Thymus (tissue), 11 donors: ENCODE measurements around the gene DDAH2. TPM values are rescaled to one million over a fixed set of nuclear protein-coding genes. Genes with fewer than 3 reads are reported as not detected.

ENCODE experiments used
- DNase-seq, 9 donors: peaks; one replicate each; pipeline ENCODE4 v3.0.0-alpha.2; 2013; ENCODE audit warnings: low spot score in 9 of 9, low read depth in 6 of 9, missing footprints in 1 of 9
- H3K27ac ChIP-seq, 2 donors: one replicate each; pipeline ENCODE4 v1.5.1; 2013; ENCODE audit warnings: control low read depth in 1 of 2, low read depth in 1 of 2, low read length in 1 of 2, mild to moderate bottlenecking in 1 of 2, moderate library complexity in 1 of 2
- H3K27me3 ChIP-seq, 2 donors: one replicate each; pipeline ENCODE4 v1.5.1; 2013; ENCODE audit warnings: low read length in 1 of 2; ENCODE audit not compliant: control insufficient read depth in 2 of 2, insufficient read depth in 1 of 2
- H3K36me3 ChIP-seq, 2 donors: one replicate each; pipeline ENCODE4 v1.5.1; 2013; ENCODE audit warnings: low read length in 1 of 2, mild to moderate bottlenecking in 1 of 2, moderate library complexity in 1 of 2; ENCODE audit not compliant: control insufficient read depth in 2 of 2, insufficient read depth in 2 of 2
- H3K4me1 ChIP-seq, 2 donors: one replicate each; pipeline ENCODE4 v1.5.1; 2013; ENCODE audit warnings: low read length in 2 of 2; ENCODE audit not compliant: control insufficient read depth in 2 of 2, insufficient read depth in 2 of 2
- H3K4me3 ChIP-seq, 2 donors: one replicate each; pipeline ENCODE4 v1.5.1; 2013; ENCODE audit warnings: low read length in 2 of 2, control low read depth in 1 of 2, mild to moderate bottlenecking in 1 of 2
- H3K9me3 ChIP-seq, 2 donors: one replicate each; pipeline ENCODE4 v1.5.1; 2013; ENCODE audit warnings: low read length in 1 of 2, mild to moderate bottlenecking in 1 of 2; ENCODE audit not compliant: control insufficient read depth in 2 of 2, insufficient read depth in 1 of 2
- WGBS: extraction: QIAGEN DNeasy Blood & Tissue Kit; methylation state at CpG from one replicate; pipeline ENCODE4 v1.1.7; 2013; 5-methylcytosine and 5-hydroxymethylcytosine counted together
- polyA plus RNA-seq: library from polyadenylated mRNA; stranded (reverse); fragments of 200-250 nt; gene quantifications from one replicate; pipeline ENCODE4 v1.2.3, GENCODE V29; 2013
- total RNA-seq: library from RNA; stranded (reverse); fragments of 120-200 nt; gene quantifications from one replicate; pipeline ENCODE4 v1.2.4, GENCODE V29; 2013
- donor health status: healthy.

The DDAH2 gene
- total and polyA plus RNA-seq, 2 donors, result 49.6 to 105 TPM

GRCh38 chr6:31691564-31692108 is 37.5 kb downstream of the DDAH2 start:
- H3K27me3 ChIP-seq, result no peaks in the 10 kb centered on the region
- no peaks in the 10 kb centered on the region for H3K4me1 ChIP-seq
- 99% methylated on average over 12 of the region's 12 CpGs for WGBS
- no peak overlapping the region for H3K27ac ChIP-seq
- no peak for DNase-seq
- peaks cover 83 to 88% of the 10 kb centered on the region in 2 donors for H3K36me3 ChIP-seq
- no peak overlapping the region for H3K4me3 ChIP-seq
- H3K9me3 ChIP-seq, result no peaks in the 10 kb centered on the region

DNA sequence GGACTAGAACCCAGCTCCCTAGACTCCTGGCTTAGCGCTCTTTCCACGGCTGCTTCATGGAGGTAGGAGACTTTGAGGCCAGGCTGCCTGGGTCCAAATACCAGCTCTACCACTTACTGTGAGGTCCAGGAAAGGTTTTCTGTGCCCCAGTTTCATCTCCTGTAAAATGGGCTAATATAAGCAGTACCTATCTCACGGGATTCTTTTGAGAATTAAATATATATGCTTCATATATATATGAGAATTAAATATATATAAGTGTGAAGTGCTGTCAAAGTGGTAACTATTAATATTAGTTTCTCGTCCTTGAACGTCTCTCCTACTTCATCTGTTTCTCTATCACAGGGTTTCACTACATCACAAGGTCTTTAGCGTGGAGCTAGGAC is 38.0 kb downstream of the DDAH2 start:
- Histone ChIP-seq H3K4me1 (no peaks in the 10 kb centered on the region), H3K4me3 (no peak overlapping the region), H3K27me3 (no peaks in the 10 kb centered on the region), H3K36me3 (peaks cover 87 to 88% of the 10 kb centered on the region in 2 donors), H3K27ac (no peak overlapping the region), H3K9me3 (no peaks in the 10 kb centered on the region)
- WGBS, result 98% methylated on average over 6 of the region's 6 CpGs
- DNase-seq, result no peak

- H3K27me3 ChIP-seq, result no peaks in the 10 kb centered on the region
- 97% methylated on average over 10 of the region's 10 CpGs for WGBS
Measured at GRCh38 chr6:31690231-31691077, 38.6 kb downstream of the DDAH2 start.

GRCh38 chr6:31689249-31690110 is 39.6 kb downstream of the DDAH2 start:
- no peaks in the 10 kb centered on the region for H3K4me1 ChIP-seq
- H3K36me3 ChIP-seq, result peaks cover 87 to 88% of the 10 kb centered on the region in 2 donors
- DNase-seq, result no peak
- H3K27me3 ChIP-seq, result no peaks in the 10 kb centered on the region
- H3K4me3 ChIP-seq, result no peak overlapping the region
- no peaks in the 10 kb centered on the region for H3K9me3 ChIP-seq
- WGBS, result 95% methylated on average over 11 of the region's 11 CpGs
- H3K27ac ChIP-seq, result no peak overlapping the region

More at GRCh38 chr6:31690231-31691077, 38.6 kb downstream of the DDAH2 start:
- Histone ChIP-seq H3K4me3 (no peak overlapping the region), H3K27ac (no peak overlapping the region), H3K9me3 (no peaks in the 10 kb centered on the region), H3K4me1 (no peaks in the 10 kb centered on the region), H3K36me3 (peaks cover 91 to 95% of the 10 kb centered on the region in 2 donors)
- no peak for DNase-seq

GRCh38 chr6:31687860-31688693 is 41.0 kb downstream of the DDAH2 start:
- DNase-seq, result no peak
- peaks cover 0 to 5% of the 10 kb centered on the region in 2 donors for H3K27me3 ChIP-seq
- H3K27ac ChIP-seq, result no peak overlapping the region
- H3K36me3 ChIP-seq, result peaks cover 77 to 85% of the 10 kb centered on the region in 2 donors
- 97% methylated on average over 14 of the region's 14 CpGs for WGBS
- H3K4me3 ChIP-seq, result no peak overlapping the region
- H3K4me1 ChIP-seq, result no peaks in the 10 kb centered on the region
- no peaks in the 10 kb centered on the region for H3K9me3 ChIP-seq

DNA sequence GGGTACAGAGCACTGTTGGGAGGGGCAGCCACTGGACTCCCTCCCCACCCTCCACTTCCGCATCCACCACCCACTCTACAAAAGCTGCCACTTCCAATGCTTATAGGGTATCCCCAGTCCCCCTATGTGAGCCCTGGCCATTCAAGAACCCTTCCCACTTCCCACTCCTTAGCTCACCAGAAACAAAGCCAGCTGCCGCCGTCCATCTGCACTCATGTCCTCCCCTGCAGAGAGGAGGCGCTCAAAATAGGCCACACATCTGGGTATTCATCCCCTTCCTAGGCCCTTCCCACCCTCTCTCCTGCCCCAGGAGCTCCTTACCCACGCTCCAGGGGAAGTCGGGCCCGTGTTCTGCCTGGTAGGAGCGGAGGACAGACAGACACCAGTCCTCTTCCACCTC is 41.8 kb downstream of the DDAH2 start:
- Histone ChIP-seq H3K36me3 (peaks cover 70 to 77% of the 10 kb centered on the region in 2 donors), H3K27me3 (peaks cover 0 to 11% of the 10 kb centered on the region in 2 donors), H3K27ac (no peak overlapping the region), H3K9me3 (no peaks in the 10 kb centered on the region), H3K4me1 (no peaks in the 10 kb centered on the region), H3K4me3 (no peak overlapping the region)
- WGBS, result 96% methylated on average over 8 of the region's 8 CpGs
- DNase-seq, result no peak

DNA sequence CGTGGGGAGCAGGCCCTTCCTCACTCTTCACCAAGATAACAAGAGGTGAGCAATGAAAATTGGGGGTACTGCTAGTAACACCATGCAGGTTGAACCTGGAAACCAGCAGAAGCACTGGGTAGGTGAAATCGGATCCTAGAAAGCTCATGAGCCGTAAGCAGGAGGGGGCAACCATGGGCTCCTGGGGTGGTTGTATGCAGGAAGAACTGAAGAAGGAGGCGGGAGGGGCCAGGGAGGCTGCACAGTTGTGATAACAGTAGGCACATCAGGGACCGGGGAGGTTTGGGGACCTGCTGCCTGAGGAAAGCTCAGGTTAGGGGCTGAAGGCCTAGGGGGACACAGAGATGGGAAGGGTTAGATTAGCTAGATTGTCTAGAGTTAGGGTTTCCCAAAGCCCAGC is 42.6 kb downstream of the DDAH2 start:
- H3K36me3 ChIP-seq, result peaks cover 64 to 71% of the 10 kb centered on the region in 2 donors
- H3K9me3 ChIP-seq, result no peaks in the 10 kb centered on the region
- no peak overlapping the region for H3K4me3 ChIP-seq
- H3K4me1 ChIP-seq, result peaks cover 0 to 3% of the 10 kb centered on the region in 2 donors
- 97% methylated on average over 5 of the region's 5 CpGs for WGBS
- no peak for DNase-seq
- H3K27me3 ChIP-seq, result peaks cover 0 to 19% of the 10 kb centered on the region in 2 donors
- H3K27ac ChIP-seq, result no peak overlapping the region

DNA sequence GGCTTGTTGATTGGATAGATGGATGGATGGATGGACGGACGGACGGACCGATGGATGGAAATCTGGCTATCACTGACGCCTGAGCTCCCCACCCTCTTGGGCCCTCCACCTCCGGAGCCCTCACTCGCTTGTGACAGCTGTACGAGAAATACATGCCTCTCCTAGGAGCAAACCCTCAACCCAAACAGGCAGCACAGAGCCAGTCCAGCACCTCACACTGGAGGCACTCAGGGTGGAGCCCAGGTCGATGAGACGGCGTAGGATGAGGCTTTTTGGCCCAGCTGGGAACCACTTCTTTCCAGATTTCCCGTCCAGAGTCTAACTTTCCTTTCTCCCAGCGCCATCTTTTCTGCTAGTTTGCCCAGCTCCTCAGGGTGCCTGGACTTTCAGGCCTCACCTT is 45.5 kb downstream of the DDAH2 start:
- no peak for DNase-seq
- peaks cover 0 to 34% of the 10 kb centered on the region in 2 donors for H3K27me3 ChIP-seq
- peaks cover 35 to 42% of the 10 kb centered on the region in 2 donors for H3K36me3 ChIP-seq
- H3K9me3 ChIP-seq, result no peaks in the 10 kb centered on the region
- 95% methylated on average over 13 of the region's 13 CpGs for WGBS
- no peak overlapping the region for H3K27ac ChIP-seq
- peaks cover 2 to 20% of the 10 kb centered on the region in 2 donors for H3K4me1 ChIP-seq
- H3K4me3 ChIP-seq, result no peak overlapping the region
